Nephron (organoid): ENCODE measurements around the gene GPRIN3.

ENCODE experiments used
- H3K27ac Mint-ChIP-seq, 3 experiments: 2 replicates each; pipeline ENCODE4 v1.8.0; 2020; ENCODE audit warnings: mixed read lengths in 3 of 3, mild to moderate bottlenecking in 2 of 3, moderate library complexity in 1 of 3
- H3K27me3 Mint-ChIP-seq: 2 replicates; pipeline ENCODE4 v1.8.0; 2021; ENCODE audit warnings: low read depth, mild to moderate bottlenecking, moderate library complexity, mixed read lengths
- H3K36me3 Mint-ChIP-seq: 2 replicates; pipeline ENCODE4 v1.8.0; 2020; ENCODE audit warnings: low read depth, mixed read lengths
- H3K4me1 Mint-ChIP-seq: 2 replicates; pipeline ENCODE4 v1.8.0; 2020; ENCODE audit warnings: mixed read lengths
- H3K4me3 Mint-ChIP-seq, 3 experiments: 2 replicates each; pipeline ENCODE4 v1.8.0; 2020; ENCODE audit warnings: mild to moderate bottlenecking in 3 of 3, mixed read lengths in 3 of 3, moderate library complexity in 2 of 3
- H3K9me3 Mint-ChIP-seq: 2 replicates; pipeline ENCODE4 v1.8.0; 2020; ENCODE audit warnings: mixed read lengths
- TF ChIP-seq, protein P1 (sequence below), 3 experiments: fragments of 200-600 bp; sonication (generic); IDR thresholded peaks; one replicate each; pipeline ENCODE4 v1.5.0; 2021; ENCODE audit warnings: antibody characterized with exemption in 3 of 3; ENCODE audit not compliant: unreplicated experiment in 3 of 3

Gene GPRIN3

DNA sequence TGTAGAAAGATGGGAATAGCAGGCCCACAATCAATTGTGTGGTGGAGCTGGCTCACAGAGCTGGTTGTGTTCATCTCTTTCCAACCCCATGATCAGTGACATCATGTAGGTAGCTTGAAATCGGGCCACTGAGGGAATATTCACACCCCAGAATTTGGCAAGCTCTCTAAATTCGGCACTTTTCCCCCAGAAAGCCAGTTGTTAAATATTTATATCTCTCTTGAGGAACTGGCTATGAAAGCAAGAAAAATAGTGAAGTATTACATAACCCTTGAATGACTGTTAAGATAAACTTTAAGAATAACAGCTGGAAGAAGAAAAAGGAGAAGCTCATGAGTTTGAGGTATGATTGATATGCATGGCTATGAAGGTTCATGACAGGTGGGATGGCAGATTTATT lies 38.9 kb downstream of the GPRIN3 start:
- H3K9me3 Mint-ChIP-seq = peaks cover 4% of the 10 kb centered on the region
- H3K4me1 Mint-ChIP-seq = peaks cover 5% of the 10 kb centered on the region
- no peak overlapping the region for H3K4me3 Mint-ChIP-seq
- TF ChIP-seq, protein P1, sequence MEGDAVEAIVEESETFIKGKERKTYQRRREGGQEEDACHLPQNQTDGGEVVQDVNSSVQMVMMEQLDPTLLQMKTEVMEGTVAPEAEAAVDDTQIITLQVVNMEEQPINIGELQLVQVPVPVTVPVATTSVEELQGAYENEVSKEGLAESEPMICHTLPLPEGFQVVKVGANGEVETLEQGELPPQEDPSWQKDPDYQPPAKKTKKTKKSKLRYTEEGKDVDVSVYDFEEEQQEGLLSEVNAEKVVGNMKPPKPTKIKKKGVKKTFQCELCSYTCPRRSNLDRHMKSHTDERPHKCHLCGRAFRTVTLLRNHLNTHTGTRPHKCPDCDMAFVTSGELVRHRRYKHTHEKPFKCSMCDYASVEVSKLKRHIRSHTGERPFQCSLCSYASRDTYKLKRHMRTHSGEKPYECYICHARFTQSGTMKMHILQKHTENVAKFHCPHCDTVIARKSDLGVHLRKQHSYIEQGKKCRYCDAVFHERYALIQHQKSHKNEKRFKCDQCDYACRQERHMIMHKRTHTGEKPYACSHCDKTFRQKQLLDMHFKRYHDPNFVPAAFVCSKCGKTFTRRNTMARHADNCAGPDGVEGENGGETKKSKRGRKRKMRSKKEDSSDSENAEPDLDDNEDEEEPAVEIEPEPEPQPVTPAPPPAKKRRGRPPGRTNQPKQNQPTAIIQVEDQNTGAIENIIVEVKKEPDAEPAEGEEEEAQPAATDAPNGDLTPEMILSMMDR (IDR thresholded peaks at IDR 0.05; ENCODE audit: unreplicated experiment in 3 of 3) = no peak
- no peak overlapping the region for H3K27ac Mint-ChIP-seq
- no peaks in the 10 kb centered on the region for H3K36me3 Mint-ChIP-seq
- no peaks in the 10 kb centered on the region for H3K27me3 Mint-ChIP-seq

DNA sequence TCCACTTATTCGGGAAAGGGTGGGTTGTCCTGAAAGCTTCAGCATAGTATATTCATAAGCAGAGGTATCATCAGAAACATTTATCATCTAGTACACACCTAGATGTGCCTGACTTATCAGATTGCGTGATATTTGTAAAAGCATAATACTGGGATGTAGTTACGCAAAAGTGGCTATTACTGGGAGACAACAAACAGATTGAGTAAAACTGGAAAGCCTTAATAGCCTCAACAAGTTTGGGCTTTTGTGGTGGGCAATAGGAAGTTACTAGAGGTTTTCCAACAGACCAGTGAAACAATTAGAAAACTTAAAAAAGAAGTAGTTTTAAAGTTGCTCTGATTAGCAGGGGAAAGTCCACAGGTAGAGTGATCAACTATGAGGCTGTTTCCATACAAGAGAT lies 39.8 kb downstream of the GPRIN3 start:
- Mint-ChIP-seq H3K36me3 (no peaks in the 10 kb centered on the region), H3K4me1 (peaks cover 5% of the 10 kb centered on the region), H3K27ac (no peak overlapping the region), H3K9me3 (peaks cover 4% of the 10 kb centered on the region), H3K27me3 (no peaks in the 10 kb centered on the region), H3K4me3 (no peak overlapping the region)
- TF ChIP-seq, protein P1 (IDR thresholded peaks at IDR 0.05; ENCODE audit: unreplicated experiment in 3 of 3) = no peak

DNA sequence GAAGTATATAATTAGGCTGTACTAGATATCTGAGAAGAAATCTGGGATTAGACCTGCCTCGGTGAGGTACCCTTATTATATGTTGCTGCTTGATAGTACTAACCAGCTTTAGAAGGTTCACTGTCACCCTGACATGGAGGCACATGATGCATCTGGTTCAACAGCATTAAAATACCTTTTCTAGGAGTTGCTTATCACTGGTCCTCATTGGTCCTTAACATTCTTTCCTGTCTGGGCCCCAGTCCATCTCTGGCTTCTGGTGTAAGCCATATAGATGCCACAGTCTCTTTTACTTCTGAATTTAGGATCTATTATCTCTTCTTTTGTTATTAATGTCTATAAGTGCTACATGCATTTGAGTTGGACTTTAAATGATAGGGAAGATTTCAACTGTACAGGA lies 40.2 kb downstream of the GPRIN3 start:
- Mint-ChIP-seq H3K27me3 (no peaks in the 10 kb centered on the region), H3K27ac (no peak overlapping the region), H3K4me1 (peaks cover 5% of the 10 kb centered on the region), H3K9me3 (peaks cover 4% of the 10 kb centered on the region), H3K4me3 (no peak overlapping the region), H3K36me3 (no peaks in the 10 kb centered on the region)
- TF ChIP-seq, protein P1 (IDR thresholded peaks at IDR 0.05; ENCODE audit: unreplicated experiment in 3 of 3) = no peak

DNA sequence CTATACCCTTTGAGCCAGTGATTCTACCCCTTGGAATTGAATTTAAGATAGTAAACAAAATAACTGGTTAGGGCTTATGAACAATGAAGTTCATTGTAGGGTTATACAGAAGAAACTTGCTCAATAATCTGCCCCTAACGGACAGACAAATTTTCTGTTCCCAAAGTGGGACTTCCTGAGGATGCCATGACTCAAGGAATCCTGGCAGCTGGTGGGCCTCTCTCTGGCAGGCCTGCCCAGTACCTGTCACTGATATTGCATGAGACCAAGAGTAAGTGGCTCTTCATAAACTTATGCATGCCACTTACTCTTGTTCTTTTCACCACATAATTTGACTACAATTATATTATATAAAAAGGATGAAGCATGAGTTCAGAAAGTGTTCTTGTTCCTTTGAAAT lies 41.5 kb downstream of the GPRIN3 start:
- Mint-ChIP-seq H3K4me1 (peaks cover 5% of the 10 kb centered on the region), H3K27me3 (no peaks in the 10 kb centered on the region), H3K9me3 (peaks cover 4% of the 10 kb centered on the region), H3K27ac (no peak overlapping the region), H3K36me3 (no peaks in the 10 kb centered on the region), H3K4me3 (no peak overlapping the region)
- TF ChIP-seq, protein P1 (IDR thresholded peaks at IDR 0.05; ENCODE audit: unreplicated experiment in 3 of 3) = no peak

DNA sequence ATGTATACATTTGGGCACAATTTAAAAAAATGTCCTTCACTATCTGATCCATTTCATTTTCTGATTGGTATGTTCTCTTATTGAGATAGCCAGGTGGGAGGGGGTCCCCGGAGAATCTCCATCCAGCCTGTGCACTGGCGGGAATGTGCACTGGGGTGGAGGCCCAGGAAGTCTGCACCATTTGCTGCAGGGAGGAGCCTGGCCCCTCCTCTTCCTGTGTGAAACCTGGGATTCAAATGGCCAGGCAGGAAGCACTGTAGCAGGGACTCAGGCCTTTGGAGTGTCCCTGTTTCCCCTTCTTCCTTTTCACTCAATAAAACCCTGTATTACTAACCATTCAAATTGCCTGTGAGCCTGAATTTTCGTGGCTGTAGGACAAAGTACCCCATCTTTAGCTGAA lies 44.3 kb downstream of the GPRIN3 start:
- no peaks in the 10 kb centered on the region for H3K27me3 Mint-ChIP-seq
- TF ChIP-seq, protein P1 (IDR thresholded peaks at IDR 0.05; ENCODE audit: unreplicated experiment in 3 of 3) = no peak
- H3K9me3 Mint-ChIP-seq = peaks cover 4% of the 10 kb centered on the region
- no peaks in the 10 kb centered on the region for H3K36me3 Mint-ChIP-seq
- H3K4me1 Mint-ChIP-seq = peaks cover 5% of the 10 kb centered on the region
- no peak overlapping the region for H3K4me3 Mint-ChIP-seq
- peak overlapping the region in 1 of 3 experiments; percentile 15 for H3K27ac Mint-ChIP-seq

DNA sequence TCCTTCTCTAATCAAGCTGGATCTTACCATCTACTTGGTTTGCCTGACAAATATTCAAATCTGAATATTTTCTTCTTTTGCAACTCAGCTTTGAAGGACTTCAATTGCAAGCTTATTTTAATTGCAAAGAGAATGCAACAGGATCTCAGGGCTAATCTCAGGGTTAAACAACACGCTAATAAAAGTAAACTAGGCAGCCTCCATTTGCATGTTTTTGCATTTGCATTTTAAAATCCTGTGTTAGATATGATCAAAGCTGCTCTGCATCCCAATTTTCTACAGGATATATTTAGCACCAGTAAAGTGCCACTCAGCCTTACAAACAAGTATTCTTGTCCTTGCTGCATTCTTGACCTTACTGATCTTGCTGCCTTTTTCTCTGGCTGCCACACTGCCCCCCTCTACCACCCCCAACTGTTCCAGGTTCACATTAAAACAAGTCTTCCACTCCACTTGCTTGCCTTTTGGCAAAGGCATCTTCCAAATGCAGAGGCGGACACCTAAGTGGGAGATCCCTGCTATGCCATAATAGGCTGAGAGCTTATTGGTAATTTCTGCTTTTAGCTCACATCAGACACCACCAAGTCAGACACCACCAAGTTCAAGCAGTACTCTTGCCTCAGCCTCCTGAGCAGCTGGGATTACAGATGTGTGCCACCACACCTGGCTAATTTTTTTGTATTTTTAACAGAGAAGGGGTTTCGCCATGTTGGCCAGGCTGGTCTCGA lies 48.1 kb downstream of the GPRIN3 start:
- Mint-ChIP-seq H3K27ac (no peak overlapping the region), H3K4me1 (peaks cover 12% of the 10 kb centered on the region), H3K27me3 (peaks cover 3% of the 10 kb centered on the region), H3K36me3 (no peaks in the 10 kb centered on the region), H3K9me3 (peaks cover 4% of the 10 kb centered on the region), H3K4me3 (no peak overlapping the region)
- TF ChIP-seq, protein P1 (IDR thresholded peaks at IDR 0.05; ENCODE audit: unreplicated experiment in 3 of 3) = no peak
